ENCODE data around the gene AQP12B.
"Not testable (repeated sequence)": the region's sequence is repeated elsewhere in the genome, so short reads cannot be mapped to it uniquely, and the experiment has no call there.

The AQP12B gene

GRCh38 chr2:240683329-240683979 lies 769 bp upstream of the AQP12B start:
- DNase-seq = not testable (repeated sequence)

GRCh38 chr2:240680185-240680584 lies 2.5 kb downstream of the AQP12B start:
- not testable (repeated sequence) for DNase-seq

GRCh38 chr2:240678909-240679308 lies 3.8 kb downstream of the AQP12B start:
- not testable (repeated sequence) for DNase-seq

GRCh38 chr2:240678043-240678442 lies 4.6 kb downstream of the AQP12B start:
- DNase-seq = not testable (repeated sequence)

GRCh38 chr2:240675345-240675744 lies 7.3 kb downstream of the AQP12B start:
- not testable (repeated sequence) for DNase-seq

GRCh38 chr2:240674461-240675184 lies 8.1 kb downstream of the AQP12B start:
- DNase-seq = not testable (repeated sequence)

- DNase-seq = no peak
Observed at GRCh38 chr2:240672701-240673190, 9.9 kb downstream of the AQP12B start.

- DNase-seq = no peak
Observed at GRCh38 chr2:240672076-240672700, 10.5 kb downstream of the AQP12B start.

- no peak for DNase-seq
Observed at GRCh38 chr2:240670950-240671349, 11.7 kb downstream of the AQP12B start.

GRCh38 chr2:240670402-240670801 lies 12.3 kb downstream of the AQP12B start:
- DNase-seq = no peak

GRCh38 chr2:240664622-240665021 lies 18.1 kb downstream of the AQP12B start:
- no peak for DNase-seq

GRCh38 chr2:240663546-240664190 lies 19.0 kb downstream of the AQP12B start:
- no peak for DNase-seq

GRCh38 chr2:240662681-240663080 lies 20.0 kb downstream of the AQP12B start:
- DNase-seq = no peak

- not testable (repeated sequence) for DNase-seq
Observed at GRCh38 chr2:240659883-240660282, 22.8 kb downstream of the AQP12B start.

GRCh38 chr2:240655931-240656886 lies 26.5 kb downstream of the AQP12B start:
- DNase-seq = no peak

- DNase-seq = no peak
Observed at GRCh38 chr2:240651185-240651584, 31.5 kb downstream of the AQP12B start.

- no peak for DNase-seq
Observed at GRCh38 chr2:240650254-240650965, 32.3 kb downstream of the AQP12B start.

GRCh38 chr2:240649331-240649730 lies 33.4 kb downstream of the AQP12B start:
- DNase-seq = no peak

GRCh38 chr2:240648650-240649275 lies 33.9 kb downstream of the AQP12B start:
- no peak for DNase-seq

- DNase-seq = no peak
Observed at GRCh38 chr2:240648155-240648649, 34.5 kb downstream of the AQP12B start.
